Astrocyte (in vitro differentiated cells and primary cell): ENCODE measurements around the gene RPP25. TPM values are rescaled to one million over a fixed set of nuclear protein-coding genes. Genes with fewer than 3 reads are reported as not detected.

Experiments
- DNase-seq: peaks from one replicate; pipeline ENCODE4 v3.0.0-alpha.2; 2010; ENCODE audit warnings: low read depth
- FAIRE-seq: peaks from 2 replicates; lab custom pipeline; 2011; peaks lifted over from hg19 to GRCh38; lab: Jason Lieb, UNC
- H2AFZ ChIP-seq: 2 replicates; pipeline ENCODE4 v1.6.0; 2012; ENCODE audit warnings: low read depth, low read length, inconsistent platforms
- H3K27ac ChIP-seq: 2 replicates; pipeline ENCODE4 v1.5.1; 2011; ENCODE audit warnings: low read depth, low read length, inconsistent platforms
- H3K27me3 ChIP-seq: 2 replicates; pipeline ENCODE4 v1.6.0; 2011; ENCODE audit warnings: low read length, inconsistent platforms; ENCODE audit not compliant: insufficient read depth
- H3K36me3 ChIP-seq: 2 replicates; pipeline ENCODE4 v1.5.1; 2011; ENCODE audit warnings: low read length, inconsistent platforms; ENCODE audit not compliant: insufficient read depth
- H3K4me1 ChIP-seq: 2 replicates; pipeline ENCODE4 v1.5.1; 2011; ENCODE audit warnings: low read length, inconsistent platforms; ENCODE audit not compliant: insufficient read depth
- H3K4me2 ChIP-seq: 2 replicates; pipeline ENCODE4 v1.6.0; 2012; ENCODE audit warnings: low read length, inconsistent platforms
- H3K4me3 ChIP-seq: 2 replicates; pipeline ENCODE4 v1.5.1; 2011; ENCODE audit warnings: low read depth, mild to moderate bottlenecking, low read length, inconsistent platforms; ENCODE audit not compliant: insufficient read depth
- H3K79me2 ChIP-seq: 2 replicates; pipeline ENCODE4 v1.6.0; 2012; ENCODE audit warnings: mild to moderate bottlenecking, low read length, inconsistent platforms; ENCODE audit not compliant: insufficient read depth
- H3K9ac ChIP-seq: 2 replicates; pipeline ENCODE4 v1.6.0; 2012; ENCODE audit warnings: mild to moderate bottlenecking, low read length, inconsistent platforms
- H3K9me3 ChIP-seq: 2 replicates; pipeline ENCODE4 v1.5.1; 2012; ENCODE audit warnings: low read depth, mild to moderate bottlenecking, low read length, inconsistent platforms; ENCODE audit not compliant: insufficient read depth
- H4K20me1 ChIP-seq: 2 replicates; pipeline ENCODE4 v1.6.0; 2012; ENCODE audit warnings: low read length, inconsistent platforms; ENCODE audit not compliant: insufficient read depth
- H3K27ac Mint-ChIP-seq: one replicate; pipeline ENCODE4 v1.8.0; 2021; ENCODE audit warnings: mild to moderate bottlenecking, mixed read lengths; ENCODE audit not compliant: unreplicated experiment
- H3K27me3 Mint-ChIP-seq: one replicate; pipeline ENCODE4 v1.8.0; 2021; ENCODE audit warnings: low read depth, mixed read lengths; ENCODE audit not compliant: unreplicated experiment
- H3K36me3 Mint-ChIP-seq: one replicate; pipeline ENCODE4 v1.8.0; 2021; ENCODE audit warnings: low read depth, mixed read lengths; ENCODE audit not compliant: unreplicated experiment
- H3K4me1 Mint-ChIP-seq: one replicate; pipeline ENCODE4 v1.8.0; 2021; ENCODE audit warnings: low read depth, mixed read lengths; ENCODE audit not compliant: unreplicated experiment
- H3K4me3 Mint-ChIP-seq: one replicate; pipeline ENCODE4 v1.8.0; 2021; ENCODE audit warnings: mild to moderate bottlenecking, moderate library complexity, mixed read lengths; ENCODE audit not compliant: unreplicated experiment
- H3K9me3 Mint-ChIP-seq: one replicate; pipeline ENCODE4 v1.8.0; 2021; ENCODE audit warnings: mild to moderate bottlenecking, mixed read lengths; ENCODE audit not compliant: unreplicated experiment
- EZH2 ChIP-seq: IDR thresholded peaks from 2 replicates; pipeline ENCODE4 v1.6.1; 2012; ENCODE audit warnings: mild to moderate bottlenecking, low read length, inconsistent platforms; ENCODE audit not compliant: insufficient read depth
- total RNA-seq: library from RNA; stranded (reverse); gene quantifications from 2 replicates; pipeline ENCODE4 v1.2.1, GENCODE V29; 2021
- TF ChIP-seq, protein P1 (sequence below): IDR thresholded peaks from 2 replicates; pipeline ENCODE4 v1.5.1; 2011; ENCODE audit warnings: low read depth, mild to moderate bottlenecking, inconsistent platforms, low read length, moderate library complexity; ENCODE audit not compliant: insufficient read depth

The RPP25 gene
- total RNA-seq, 1 donor from 2014 or later = 4.1 TPM

DNA sequence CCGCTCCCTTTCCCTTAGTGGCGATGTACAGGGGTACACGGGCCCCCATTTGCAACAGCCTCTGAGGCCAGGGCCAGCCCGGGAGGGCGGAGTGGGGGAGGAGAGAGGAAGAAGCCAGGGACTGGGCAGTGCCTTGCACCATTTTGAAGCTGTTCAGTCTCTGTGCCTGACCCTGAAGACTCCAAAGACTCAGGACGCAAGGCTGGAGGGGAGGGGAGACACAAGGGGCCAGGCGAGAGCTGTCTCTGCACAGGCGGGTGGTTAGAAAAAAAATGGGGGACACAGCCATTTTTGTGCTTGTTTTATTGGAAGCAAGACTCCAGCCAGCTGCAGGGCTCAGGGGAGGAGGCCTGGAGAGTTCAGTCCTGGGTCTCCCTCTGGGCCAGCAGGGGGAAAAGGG, 1.6 kb downstream of the RPP25 start:
- Histone ChIP-seq H3K9ac (no peak overlapping the region), H3K79me2 (no peaks in the 10 kb centered on the region), H3K4me1 (peaks cover 34% of the 10 kb centered on the region), H2AFZ (no peak overlapping the region), H3K36me3 (no peaks in the 10 kb centered on the region), H4K20me1 (peaks cover 10% of the 10 kb centered on the region), H3K4me2 (peak overlapping the region; percentile 95), H3K27ac (no peak overlapping the region), H3K27me3 (peaks cover 24% of the 10 kb centered on the region), H3K9me3 (no peaks in the 10 kb centered on the region), H3K4me3 (no peak overlapping the region)
- Mint-ChIP-seq H3K9me3 (no peaks in the 10 kb centered on the region), H3K27me3 (peaks cover 21% of the 10 kb centered on the region), H3K4me1 (peaks cover 10% of the 10 kb centered on the region), H3K27ac (no peak overlapping the region), H3K4me3 (peak overlapping the region; percentile 81), H3K36me3 (no peaks in the 10 kb centered on the region)
- TF ChIP-seq, protein P1, sequence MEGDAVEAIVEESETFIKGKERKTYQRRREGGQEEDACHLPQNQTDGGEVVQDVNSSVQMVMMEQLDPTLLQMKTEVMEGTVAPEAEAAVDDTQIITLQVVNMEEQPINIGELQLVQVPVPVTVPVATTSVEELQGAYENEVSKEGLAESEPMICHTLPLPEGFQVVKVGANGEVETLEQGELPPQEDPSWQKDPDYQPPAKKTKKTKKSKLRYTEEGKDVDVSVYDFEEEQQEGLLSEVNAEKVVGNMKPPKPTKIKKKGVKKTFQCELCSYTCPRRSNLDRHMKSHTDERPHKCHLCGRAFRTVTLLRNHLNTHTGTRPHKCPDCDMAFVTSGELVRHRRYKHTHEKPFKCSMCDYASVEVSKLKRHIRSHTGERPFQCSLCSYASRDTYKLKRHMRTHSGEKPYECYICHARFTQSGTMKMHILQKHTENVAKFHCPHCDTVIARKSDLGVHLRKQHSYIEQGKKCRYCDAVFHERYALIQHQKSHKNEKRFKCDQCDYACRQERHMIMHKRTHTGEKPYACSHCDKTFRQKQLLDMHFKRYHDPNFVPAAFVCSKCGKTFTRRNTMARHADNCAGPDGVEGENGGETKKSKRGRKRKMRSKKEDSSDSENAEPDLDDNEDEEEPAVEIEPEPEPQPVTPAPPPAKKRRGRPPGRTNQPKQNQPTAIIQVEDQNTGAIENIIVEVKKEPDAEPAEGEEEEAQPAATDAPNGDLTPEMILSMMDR = no peak
- TF ChIP-seq EZH2 = no peak
- FAIRE-seq = no peak
- DNase-seq = no peak

DNA sequence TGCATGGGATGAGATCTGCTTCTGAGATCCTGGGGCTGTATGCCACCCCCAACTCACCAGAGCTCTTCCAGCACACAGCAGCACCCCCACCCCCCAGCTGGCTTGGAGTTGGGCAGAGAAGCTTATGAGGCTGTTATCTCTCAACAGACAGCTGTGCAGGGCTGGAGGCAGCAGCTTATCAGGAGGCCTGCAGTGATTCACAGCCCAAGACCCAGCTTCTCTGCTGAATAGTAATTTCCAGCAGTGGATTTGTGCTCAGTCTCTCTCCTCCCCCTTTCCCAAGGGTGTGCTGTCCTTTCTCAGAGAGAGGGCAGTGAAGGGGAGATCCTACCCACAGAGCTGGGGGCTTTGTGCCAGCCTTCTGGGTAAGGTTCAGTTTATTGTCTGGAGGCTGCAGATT, 2.1 kb downstream of the RPP25 start:
- H3K4me1 Mint-ChIP-seq = peaks cover 10% of the 10 kb centered on the region
- no peak overlapping the region for H2AFZ ChIP-seq
- peak overlapping the region; percentile 81 for H3K4me3 Mint-ChIP-seq
- no peaks in the 10 kb centered on the region for H3K36me3 Mint-ChIP-seq
- no peaks in the 10 kb centered on the region for H3K36me3 ChIP-seq
- no peaks in the 10 kb centered on the region for H3K9me3 Mint-ChIP-seq
- FAIRE-seq (no peak), DNase-seq (peak; percentile 77)
- H3K27me3 Mint-ChIP-seq = peaks cover 16% of the 10 kb centered on the region
- no peak overlapping the region for H3K27ac ChIP-seq
- no peaks in the 10 kb centered on the region for H3K79me2 ChIP-seq
- H3K9ac ChIP-seq = no peak overlapping the region
- H3K4me3 ChIP-seq = no peak overlapping the region
- H4K20me1 ChIP-seq = peaks cover 10% of the 10 kb centered on the region
- peak overlapping the region; percentile 95 for H3K4me2 ChIP-seq
- H3K27me3 ChIP-seq = peaks cover 19% of the 10 kb centered on the region
- H3K4me1 ChIP-seq = peaks cover 34% of the 10 kb centered on the region
- TF ChIP-seq, protein P1 = no peak
- no peak for TF ChIP-seq EZH2
- H3K27ac Mint-ChIP-seq = no peak overlapping the region
- H3K9me3 ChIP-seq = no peaks in the 10 kb centered on the region

DNA sequence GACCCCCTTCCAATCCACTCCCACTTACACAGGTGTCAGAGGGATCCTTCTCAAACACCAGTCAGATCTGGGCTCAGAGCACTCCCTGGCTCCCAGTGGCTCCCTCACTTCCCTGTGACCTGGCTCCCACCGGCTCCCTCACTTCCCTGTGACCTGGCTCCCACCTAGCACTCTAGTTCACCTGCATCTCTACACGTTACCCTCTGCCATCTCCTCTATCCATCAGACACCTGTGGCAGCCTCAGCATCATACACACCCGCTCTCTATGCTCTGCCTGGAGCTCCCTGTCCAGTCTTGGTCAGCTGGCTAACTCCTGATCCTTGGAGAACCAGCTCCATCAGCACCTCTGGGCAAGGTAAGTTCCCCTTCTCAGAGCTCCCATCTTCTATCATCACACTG, 5.6 kb downstream of the RPP25 start:
- TF ChIP-seq, protein P1 = no peak
- TF ChIP-seq EZH2 = no peak
- no peak overlapping the region for H2AFZ ChIP-seq
- Mint-ChIP-seq H3K27ac (no peak overlapping the region), H3K36me3 (no peaks in the 10 kb centered on the region), H3K9me3 (no peaks in the 10 kb centered on the region), H3K4me3 (peak overlapping the region; percentile 15), H3K4me1 (peaks cover 7% of the 10 kb centered on the region), H3K27me3 (no peaks in the 10 kb centered on the region)
- H3K27ac ChIP-seq = no peak overlapping the region
- no peaks in the 10 kb centered on the region for H3K27me3 ChIP-seq
- H3K4me2 ChIP-seq = no peak overlapping the region
- no peak for DNase-seq
- H3K4me3 ChIP-seq = no peak overlapping the region
- no peak overlapping the region for H3K9ac ChIP-seq
- H3K4me1 ChIP-seq = peaks cover 16% of the 10 kb centered on the region
- peaks cover 10% of the 10 kb centered on the region for H4K20me1 ChIP-seq
- H3K36me3 ChIP-seq = no peaks in the 10 kb centered on the region
- no peak for FAIRE-seq
- no peaks in the 10 kb centered on the region for H3K79me2 ChIP-seq
- H3K9me3 ChIP-seq = no peaks in the 10 kb centered on the region
